GM18499 (cell line): ENCODE data around the gene COX15.
"Not testable (repeated sequence)": the region's sequence is repeated elsewhere in the genome, so short reads cannot be mapped to it uniquely, and the experiment has no call there.

Experiments
- ATAC-seq: cut with Tn5 transposase; IDR thresholded peaks from one replicate; pipeline ENCODE4 v1.9.1; 2021; ENCODE audit warnings: moderate number of reproducible peaks; ENCODE audit not compliant: insufficient read depth, unreplicated experiment

COX15 gene

DNA sequence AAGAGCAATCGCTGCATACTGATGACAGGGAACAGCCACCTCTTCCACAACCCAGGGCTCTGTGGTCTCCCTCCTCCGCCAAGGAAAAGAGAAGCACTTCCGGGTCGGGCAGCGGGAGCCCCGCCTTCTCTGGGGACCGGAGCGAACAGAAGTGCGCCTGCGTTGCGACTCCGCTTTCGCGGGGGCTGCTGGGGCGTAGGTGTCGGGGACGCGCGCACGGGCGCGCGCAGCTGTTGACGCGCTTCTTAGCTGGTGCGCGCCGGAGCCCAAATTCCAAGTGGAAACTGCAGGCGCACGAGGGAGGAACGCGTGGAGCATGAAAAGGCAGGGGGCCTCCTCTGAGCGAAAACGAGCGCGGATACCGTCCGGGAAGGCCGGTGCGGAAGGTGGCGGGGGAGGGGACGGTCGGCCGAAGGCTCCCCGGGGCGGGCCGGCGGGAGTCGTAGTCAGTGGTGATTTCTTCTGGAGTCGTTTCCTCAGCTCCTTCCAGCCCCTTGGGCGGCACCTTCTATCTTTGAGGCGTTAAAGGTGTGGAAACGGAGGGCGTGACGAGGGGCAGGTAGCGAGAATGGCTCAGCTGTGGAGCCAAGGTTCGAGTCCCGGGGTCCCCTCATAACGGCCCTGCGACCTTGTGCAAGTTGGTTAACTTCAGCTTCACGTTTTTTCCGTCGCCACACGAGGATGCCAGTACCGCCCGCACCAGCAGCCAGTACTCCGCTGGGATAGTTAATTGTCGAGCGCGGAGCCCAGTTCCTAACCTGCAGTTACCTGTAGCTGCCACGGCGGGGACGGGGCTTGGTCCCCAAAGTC is at the start of gene COX15, which contains the start of gene CUTC:
Gene COX15 (minus strand): TSS at position 95 of the 810 bp plus-strand sequence. CDS start 78 bp downstream, at position 17.
Gene CUTC (plus strand): TSS at position 202 of the 810 bp plus-strand sequence. CDS start 115 bp downstream, at position 317.
- ATAC-seq, result no peak

DNA sequence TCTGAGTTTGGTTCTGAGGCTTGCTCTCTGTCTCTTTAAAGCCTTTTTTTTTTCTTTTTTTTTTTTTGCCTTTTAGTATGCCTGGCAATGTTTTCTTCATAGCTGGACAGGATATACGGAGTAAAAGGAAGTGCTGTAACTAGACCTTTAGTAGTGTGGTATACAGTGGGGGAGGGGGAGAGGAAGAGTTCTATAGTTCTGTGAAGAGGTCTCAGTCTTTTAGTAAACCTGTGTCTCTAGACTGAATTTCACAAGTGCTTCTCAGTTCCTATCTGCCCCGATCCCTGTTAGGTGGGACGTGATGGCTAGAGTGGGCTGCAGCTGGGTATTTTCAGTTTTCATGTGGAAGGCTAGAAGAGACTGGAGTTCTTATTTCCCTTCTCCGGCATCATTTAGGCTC is 47.4 kb upstream of the COX15 start:
- no peak for ATAC-seq

DNA sequence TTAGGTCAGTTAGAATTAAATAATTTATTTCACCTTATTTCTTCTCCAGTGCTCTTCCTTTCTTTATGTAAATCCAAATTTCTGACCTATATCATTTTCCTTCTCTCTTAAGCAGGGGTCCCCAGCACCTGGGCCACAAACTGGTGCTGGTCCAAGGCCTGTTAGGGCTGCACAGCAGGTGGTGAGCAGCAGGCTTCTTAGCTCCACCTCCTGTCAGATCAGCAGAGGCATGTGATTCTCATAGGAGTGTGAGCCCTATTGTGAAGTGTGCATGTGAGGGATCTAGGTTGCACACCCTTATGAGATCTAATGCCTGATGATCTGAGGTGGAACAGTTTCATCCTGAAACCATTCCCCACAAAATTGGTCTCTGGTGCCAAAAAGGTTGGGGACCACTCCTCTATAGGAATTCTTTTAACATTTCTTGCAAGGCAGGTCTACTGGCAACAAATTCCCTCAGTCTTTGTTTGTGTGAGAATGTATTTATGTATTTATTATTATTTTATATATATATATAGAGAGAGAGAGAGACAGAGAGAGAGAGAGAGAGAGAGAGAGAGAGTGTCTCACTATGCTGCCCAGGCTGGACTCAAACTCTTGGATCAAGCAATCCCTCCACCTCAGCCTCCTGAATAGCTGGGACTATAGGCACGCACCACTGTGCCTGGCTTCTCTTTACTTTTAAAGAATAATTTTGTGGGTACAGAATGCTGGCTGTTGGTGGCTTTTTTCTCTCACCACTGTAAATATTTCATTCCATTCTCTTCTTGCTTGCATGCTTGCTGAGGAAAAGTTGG is 46.2 kb upstream of the COX15 start:
- ATAC-seq, result no peak

DNA sequence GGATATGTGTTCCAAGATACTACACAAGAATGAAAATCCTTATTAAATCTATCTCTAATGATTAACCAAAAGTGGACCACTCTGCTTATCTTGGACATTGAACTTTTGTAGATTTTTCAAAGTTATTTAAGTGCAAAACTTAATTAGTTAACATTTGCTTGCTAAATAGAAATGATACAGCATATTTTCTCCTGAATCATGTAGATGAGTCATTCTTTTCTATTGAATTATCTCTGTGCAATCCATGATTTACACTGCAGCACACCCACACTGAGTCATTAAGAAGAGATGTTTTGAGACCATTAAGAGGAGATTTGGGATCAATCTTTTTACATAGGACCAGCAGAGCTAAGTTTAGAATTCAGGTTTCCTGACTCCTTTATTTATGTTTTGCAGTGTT is 43.9 kb upstream of the COX15 start:
- ATAC-seq, result no peak

DNA sequence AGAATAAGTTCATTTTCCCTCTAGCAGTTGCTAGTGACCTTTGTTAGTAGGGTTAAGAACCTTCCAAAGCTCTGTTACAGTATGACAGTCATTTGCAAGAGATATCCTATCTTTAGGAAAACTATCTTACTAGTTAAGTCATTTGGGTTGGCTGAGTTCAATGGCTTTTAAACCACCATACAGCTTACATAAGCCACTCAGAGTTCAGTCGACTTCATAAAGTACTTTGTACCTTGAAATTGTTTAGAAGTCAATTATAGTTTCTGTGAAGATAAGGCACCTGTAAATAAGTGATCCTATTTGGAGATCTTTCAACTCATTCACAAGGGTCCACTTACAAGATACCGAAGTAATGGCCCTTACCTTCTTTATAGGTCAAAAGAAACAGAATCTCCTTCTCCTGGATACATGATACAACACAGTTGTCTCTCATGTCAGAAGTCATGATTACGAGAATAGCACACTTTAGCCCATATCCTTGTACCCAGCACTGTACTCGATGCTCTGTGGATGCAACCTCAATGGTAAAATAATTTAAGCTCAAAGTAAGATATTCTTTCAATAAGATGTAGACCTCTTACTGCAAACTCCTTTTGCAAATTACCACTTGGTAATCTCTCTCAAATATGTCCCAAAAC is 38.6 kb upstream of the COX15 start:
- ATAC-seq, result no peak

DNA sequence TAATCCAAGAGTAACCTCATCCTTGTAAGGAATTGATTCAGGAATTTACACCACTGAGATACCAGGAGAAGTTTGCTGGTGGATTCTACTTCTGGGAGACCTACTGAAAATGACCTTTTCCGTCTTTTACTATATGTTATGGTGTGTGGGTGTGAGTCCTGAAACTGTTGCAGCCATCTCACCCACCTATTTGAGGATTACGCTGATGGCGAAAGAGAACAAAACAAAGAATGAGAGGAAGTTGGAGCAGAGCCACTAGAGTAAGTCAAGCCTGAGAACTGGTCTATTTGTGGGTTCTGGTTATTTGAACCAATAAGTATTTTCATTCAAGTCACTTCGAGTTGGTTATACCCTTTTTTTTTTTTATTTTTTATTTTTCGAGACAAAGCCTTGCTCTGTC is 37.8 kb upstream of the COX15 start:
- no peak for ATAC-seq

DNA sequence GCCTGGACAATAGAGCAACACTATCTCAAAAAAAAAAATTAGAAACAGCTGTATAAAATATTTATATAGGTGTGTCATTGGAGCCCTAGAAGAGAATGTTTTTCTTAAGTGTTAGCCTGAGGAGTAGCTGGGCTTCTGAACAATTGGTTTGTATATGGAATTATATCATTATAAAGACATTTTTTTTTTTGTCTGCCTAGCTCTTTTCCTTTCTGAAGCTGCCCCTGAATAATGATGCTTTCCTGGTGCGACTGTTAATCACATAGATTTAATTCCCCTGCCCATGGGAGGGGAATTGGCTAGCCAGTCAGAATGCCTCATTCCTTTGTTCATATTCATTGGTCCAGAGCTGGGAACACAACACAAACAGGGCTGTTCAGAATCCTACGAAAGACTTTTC is 36.6 kb upstream of the COX15 start:
- no peak for ATAC-seq

DNA sequence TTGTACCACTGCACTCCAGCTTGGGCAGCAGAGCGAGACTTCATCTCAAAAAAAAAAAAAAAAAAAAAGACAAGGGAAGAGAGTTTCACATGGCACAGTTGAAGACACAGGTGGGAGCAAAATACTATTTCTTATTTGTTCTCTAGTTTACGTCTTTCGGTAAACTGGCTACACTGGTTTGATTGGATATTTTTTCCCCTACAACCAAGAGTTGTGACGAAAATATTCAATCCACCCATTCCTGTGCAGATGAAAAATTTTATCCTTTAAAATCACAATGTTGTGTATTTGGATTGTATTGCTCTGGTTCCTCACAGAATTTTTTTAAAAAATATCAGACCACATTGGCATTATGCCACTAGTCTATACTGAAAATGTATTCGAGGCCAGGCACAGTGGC is 36.0 kb upstream of the COX15 start:
- ATAC-seq, result no peak

DNA sequence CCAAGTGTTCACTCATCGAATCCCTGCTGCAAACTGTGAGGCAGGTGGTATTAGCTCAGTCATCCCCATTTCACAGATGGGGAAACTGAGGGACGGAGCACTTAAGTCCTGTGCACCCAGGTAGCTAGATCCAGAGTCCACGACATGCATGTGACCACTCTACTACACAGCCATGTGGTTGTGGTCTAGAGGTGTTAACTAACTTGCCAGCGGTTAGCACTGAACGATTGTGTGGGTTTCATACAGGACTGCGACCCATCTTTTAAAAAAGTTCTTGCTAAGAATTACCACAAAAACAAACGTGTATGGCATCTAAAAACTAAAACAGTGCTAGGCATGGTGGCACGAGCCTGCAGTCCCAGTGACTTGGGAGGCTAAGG is 34.4 kb upstream of the COX15 start:
- no peak for ATAC-seq

DNA sequence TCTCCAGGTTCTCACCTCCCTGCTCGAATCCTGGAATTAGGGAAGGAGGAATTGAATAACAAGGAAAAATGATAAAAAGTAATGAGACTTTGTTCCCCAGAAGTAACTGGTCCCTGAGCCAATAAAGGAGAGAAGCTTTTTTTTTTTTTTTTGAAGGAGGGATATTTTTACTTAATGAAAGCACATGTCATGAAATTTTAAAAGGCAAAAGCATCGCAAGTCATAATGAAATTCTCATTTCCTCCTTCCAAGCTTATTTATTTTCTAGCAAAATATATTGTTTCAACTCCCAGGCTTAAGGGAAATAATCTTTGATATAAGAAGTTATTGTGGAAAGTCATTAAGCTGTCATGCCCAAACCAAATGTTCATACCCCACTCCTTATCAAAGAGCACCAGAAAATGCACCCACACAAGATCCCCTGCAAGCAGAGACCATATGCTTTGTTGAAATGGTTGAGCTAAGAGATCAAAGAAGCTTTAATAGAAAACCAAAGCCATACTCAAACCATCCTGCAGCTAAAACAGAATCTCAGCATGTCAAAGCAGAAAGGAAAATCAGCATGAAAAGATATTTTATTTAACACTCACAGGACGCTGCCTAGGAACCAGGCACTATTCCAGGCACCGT is 33.9 kb upstream of the COX15 start:
- no peak for ATAC-seq

DNA sequence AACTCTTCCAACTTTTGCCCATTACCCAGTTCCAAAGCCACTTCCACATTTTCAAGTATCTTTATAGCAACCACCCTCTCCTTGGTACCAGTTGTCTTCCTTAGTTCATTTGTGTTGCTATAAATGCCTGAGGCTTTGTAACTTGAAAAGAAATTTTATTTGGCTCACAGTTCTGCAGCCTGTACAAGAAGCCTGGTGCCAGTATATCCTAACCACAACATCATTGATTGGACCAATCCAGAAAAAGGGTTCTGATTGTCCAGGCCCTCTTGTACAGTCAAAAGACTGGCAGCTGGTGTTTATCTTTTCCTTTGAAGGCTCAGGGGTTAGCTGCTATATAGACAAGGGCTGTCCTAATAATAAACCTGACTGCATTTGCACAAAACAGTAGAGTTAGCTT is 29.4 kb upstream of the COX15 start:
- ATAC-seq, result no peak

DNA sequence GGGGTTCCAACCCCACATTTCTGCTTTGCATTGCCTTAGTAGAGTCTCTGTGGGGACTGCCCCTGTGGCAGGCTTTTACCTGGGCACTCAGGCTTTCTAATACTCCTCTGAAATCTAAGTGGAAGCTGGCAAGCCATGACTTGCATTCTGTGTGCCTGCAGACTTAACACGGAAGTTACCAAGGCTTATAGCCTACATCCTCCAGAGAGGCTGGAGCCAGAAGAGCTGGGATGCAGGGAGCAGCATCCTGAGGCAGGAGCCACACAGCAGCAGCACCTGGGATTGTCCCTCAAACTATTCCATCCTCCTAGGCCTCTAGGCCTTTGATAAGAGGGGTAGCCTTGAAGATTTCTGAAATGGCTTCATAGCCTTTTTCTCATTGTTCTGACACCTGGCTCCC is 28.4 kb upstream of the COX15 start:
- no peak for ATAC-seq

DNA sequence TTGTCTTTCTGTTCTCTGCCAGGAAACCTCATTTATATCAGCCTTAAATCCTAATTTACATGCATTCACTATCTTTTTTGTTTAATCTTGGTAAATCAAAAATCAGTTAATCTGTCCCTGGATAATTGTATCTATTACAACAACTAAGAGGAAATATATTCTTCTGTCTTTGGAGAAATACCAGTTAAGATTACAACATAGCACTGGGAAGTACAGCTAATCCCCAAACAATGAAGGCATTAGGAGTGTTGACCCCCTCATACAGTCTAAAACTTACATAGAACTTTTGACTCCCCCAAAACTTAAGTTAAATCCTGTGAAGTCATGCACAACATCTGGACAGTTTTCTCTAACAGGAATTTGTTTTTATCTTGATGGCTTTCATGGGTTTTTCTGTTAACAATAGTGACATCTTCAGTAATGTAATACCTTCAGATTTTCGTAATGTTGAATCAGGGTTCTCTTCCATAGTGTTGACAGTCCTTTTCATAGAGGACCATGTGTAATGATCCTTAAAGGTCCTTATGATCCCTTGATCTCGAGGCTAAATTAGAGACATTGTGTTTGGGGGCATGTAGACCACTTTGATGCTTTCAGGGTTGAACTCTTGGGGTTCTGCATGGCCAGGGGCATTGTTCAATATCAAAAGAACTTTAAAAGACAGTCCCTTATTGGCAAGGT is 26.4 kb upstream of the COX15 start:
- no peak for ATAC-seq

DNA sequence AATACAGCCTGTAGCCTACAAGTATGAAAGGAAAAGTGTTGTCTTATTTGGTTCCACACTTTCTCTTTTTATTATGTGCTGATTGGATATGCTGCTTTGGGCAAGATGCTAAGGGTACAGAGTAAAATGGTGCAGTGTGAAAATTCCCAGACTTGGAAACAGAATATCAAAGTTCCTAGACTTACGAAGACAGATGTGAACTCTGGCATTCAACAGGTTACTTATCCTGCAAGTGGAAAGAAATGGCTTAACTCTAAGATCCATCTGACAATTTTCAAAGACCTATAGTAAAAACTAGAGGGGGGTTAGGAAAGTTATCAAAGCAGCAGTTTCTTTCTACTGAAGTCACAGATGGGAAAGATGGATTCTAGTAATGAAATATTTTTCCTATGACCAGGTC is 24.2 kb upstream of the COX15 start:
- no peak for ATAC-seq

DNA sequence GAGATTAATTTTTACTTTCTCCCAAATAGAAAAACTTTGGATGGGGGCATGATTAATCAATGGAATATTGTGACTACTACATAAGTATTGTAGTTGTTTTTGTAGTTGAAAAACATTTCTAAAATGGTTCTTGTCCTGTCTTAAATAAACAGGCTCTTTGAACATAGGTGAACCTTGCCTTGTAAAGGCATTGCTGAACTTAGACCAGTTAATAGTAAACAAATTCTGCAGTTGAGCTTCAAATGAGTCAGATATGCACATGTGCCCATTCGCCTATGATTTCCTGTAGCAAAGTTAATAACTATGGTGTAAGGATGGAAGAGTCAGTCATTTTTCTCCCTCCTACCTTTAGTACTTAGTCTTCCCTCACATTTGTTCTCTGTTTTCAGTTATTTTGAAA is 22.7 kb upstream of the COX15 start:
- ATAC-seq, result no peak

DNA sequence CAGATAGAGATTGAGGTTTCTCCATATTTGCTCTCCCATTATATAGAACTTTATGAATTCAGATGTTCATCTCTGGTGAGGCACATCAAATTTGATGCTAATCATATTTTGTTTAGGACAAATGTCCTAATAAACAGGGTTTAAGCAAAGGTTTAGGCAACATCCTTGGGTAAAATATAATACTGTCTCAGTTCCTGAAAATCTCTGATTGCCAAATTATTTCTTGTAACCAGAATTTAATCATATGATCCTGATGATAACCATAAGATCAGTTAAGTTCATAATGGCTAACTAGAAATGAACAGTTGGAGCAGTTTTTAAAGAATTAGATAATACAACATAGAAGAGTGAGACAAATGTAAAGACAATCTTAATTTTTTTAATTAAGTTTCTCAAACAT is 18.7 kb upstream of the COX15 start:
- no peak for ATAC-seq

DNA sequence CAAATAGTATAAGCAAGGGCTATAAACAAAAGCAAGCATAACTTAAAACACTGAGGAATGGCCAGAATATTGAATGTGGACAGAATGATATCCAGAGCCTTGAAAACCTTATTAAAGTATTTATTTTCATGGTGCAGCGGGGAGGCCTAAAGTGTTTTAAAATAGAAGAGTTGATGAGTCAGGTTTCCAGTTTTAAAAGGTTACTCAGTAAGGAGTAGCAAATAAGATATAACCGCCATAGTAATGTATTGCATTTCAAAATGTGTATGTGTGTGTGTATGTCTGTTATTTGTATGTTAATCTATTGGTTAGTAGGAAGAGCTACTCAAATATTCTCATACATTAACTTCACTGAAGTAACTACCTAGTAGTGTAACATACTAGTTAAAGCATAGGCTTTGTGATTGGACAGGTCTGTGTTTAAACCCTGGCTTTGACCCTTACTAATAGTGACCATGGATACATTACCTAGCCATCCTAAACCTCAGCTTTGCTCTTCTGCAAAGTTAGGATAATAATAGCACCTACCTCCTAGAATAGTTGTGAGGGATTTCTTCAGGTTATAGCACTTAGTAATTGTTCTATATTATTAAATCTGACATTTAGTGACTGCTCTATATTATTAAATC is 17.0 kb upstream of the COX15 start:
- no peak for ATAC-seq

DNA sequence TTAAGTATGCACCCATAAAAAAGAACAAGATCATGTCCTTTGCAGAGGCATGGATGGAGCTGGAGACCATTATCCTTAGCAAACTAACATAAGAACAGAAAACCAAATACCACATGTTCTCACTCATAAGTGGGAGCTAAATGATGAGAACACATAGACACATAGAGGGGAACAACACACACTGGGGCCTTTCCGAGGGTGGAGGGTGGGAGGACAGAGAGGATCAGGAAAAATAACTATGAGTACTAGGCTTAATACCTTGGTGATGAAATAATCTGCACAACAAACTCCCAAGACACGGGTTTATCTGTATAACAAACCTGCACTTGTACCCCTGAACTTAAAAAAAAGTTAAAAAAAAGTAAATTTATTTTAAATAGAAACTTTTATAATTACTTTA is 14.2 kb upstream of the COX15 start:
- ATAC-seq, result not testable (repeated sequence)

DNA sequence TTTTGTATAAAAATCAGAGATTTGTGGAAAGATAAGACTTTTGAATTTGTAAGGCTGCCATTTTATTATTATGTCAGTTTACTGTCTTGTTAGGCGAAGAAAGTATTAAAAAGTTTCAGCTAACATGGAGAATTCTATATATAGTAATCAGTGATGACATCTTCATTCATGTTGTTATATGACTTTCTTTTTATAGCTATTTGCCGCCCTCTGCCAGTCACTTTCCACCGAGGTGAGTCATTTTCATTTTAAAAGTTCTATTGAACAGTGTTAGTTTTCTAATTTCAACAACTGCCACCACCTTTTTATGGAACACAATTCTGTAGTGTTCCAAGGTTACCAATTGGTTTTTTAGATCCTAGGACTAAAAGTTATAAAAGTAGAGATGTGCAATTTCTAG is 11.9 kb upstream of the COX15 start:
- no peak for ATAC-seq

DNA sequence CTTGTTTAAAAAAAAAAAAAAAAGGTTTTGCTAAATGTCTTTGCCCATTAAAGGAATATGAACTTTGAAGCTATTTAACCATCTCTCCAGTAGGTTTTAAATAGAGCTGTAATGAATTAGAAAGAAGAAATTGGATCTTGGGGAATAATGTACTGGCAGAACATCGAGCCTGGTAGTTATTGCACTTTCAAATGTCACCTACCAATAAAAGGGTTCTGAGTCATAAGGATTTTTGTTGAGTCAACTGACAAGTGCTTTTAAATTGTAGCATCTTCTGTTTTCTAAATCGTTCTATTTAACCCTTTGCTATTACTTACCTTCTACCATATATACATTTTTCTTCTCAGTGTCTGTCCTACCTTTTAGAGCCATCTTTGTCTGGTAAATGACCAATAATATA is 10.8 kb upstream of the COX15 start:
- no peak for ATAC-seq
